ENCODE data around the gene RABGAP1L. TPM values are rescaled to one million over a fixed set of nuclear protein-coding genes. Genes with fewer than 3 reads are reported as not detected.

The RABGAP1L gene
- total RNA-seq, 4 donors from 2014 or later: 70.5 to 100 (median 92.6) TPM

DNA sequence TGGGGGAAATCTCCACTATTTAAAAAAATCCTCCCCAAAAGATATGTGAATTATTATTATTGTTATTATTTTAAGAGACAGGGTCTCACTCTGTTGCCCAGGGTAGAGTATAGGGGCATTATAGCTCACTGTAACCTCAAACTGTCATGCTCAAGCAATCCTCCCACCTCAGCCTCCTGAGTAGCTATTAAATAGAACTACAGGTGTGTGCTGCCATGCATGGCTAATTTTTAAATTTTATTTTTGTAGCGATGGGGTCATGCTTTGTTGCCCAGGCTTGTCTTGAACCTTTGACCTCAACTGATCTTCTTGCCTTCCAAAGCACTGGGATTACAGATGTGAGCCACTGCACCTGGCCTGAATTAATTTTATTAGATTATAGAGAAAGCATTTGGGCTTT lies 116.8 kb downstream of the RABGAP1L start:
- intact Hi-C loops (cut with DNase I): no loop called here
- H3K4me3 ChIP-seq (replicated peaks in 1 of 3): no peak overlapping the region
- H3K36me3 ChIP-seq: peaks cover 4% of the 10 kb centered on the region in 2 donors
- H3K9me3 ChIP-seq: no peaks in the 10 kb centered on the region
- no peak overlapping the region for H3K27ac ChIP-seq
- WGBS, 2 donors: 56% methylated on average over 1 of the region's 1 CpG
- H3K4me1 ChIP-seq: no peaks in the 10 kb centered on the region
- TF ChIP-seq, protein P1, sequence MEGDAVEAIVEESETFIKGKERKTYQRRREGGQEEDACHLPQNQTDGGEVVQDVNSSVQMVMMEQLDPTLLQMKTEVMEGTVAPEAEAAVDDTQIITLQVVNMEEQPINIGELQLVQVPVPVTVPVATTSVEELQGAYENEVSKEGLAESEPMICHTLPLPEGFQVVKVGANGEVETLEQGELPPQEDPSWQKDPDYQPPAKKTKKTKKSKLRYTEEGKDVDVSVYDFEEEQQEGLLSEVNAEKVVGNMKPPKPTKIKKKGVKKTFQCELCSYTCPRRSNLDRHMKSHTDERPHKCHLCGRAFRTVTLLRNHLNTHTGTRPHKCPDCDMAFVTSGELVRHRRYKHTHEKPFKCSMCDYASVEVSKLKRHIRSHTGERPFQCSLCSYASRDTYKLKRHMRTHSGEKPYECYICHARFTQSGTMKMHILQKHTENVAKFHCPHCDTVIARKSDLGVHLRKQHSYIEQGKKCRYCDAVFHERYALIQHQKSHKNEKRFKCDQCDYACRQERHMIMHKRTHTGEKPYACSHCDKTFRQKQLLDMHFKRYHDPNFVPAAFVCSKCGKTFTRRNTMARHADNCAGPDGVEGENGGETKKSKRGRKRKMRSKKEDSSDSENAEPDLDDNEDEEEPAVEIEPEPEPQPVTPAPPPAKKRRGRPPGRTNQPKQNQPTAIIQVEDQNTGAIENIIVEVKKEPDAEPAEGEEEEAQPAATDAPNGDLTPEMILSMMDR (IDR thresholded peaks at IDR 0.05): no peak
- TF ChIP-seq POLR2A (IDR thresholded peaks at IDR 0.05): no peak
- no peaks in the 10 kb centered on the region for H3K27me3 ChIP-seq
- DNase-seq: no peak

DNA sequence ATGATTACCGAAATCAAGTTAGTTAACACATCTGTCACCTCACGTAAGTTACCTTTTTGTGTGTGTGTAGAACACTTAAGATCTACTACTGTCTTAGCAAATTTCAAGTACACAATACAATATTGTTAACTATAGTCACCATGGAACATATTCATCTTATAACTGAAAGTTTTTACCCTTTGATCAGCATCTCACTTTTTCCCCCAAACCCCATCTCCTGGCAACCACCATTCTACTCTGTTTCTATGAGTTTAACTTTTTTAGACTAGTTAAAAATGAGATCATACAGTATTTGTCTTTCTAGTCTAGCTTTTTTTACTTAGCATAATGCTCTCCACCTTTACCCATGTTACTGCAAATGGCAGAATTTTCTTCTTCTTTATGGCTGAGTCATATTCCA lies 124.7 kb downstream of the RABGAP1L start:
- H3K4me1 ChIP-seq: no peaks in the 10 kb centered on the region
- TF ChIP-seq, protein P1 (IDR thresholded peaks at IDR 0.05): no peak
- TF ChIP-seq POLR2A (IDR thresholded peaks at IDR 0.05): no peak
- WGBS, 2 donors: 95 to 100% methylated on average over 2 of the region's 2 CpGs
- intact Hi-C loops (cut with DNase I): no loop called here
- DNase-seq: no peak
- no peaks in the 10 kb centered on the region for H3K27me3 ChIP-seq
- no peak overlapping the region for H3K4me3 ChIP-seq (replicated peaks in 1 of 3)
- no peaks in the 10 kb centered on the region for H3K9me3 ChIP-seq
- no peak overlapping the region for H3K27ac ChIP-seq
- H3K36me3 ChIP-seq: peaks cover 9 to 11% of the 10 kb centered on the region in 2 donors

DNA sequence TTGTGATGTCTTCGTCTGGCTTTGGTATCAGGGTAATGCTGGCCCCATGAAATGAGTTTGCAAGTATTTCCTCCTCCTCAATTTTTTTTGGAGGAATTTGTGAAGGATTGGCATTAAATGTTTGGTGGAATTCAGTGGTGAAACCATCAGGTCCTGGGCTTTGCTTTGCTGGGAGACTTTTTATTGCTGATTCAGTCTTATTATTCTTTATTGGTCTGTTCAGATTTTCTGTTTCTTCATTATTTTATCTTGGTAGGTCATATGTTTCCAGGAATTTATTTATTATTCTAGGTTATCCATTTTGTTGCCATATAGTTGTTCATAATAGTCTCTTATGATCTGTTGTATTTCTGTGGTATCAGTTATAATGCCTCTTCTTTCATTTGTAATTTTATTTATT lies 126.7 kb downstream of the RABGAP1L start:
- Histone ChIP-seq H3K9me3 (no peaks in the 10 kb centered on the region), H3K27ac (no peak overlapping the region), H3K4me1 (no peaks in the 10 kb centered on the region), H3K27me3 (no peaks in the 10 kb centered on the region), H3K4me3 (replicated peaks in 1 of 3) (no peak overlapping the region), H3K36me3 (peaks cover 7 to 9% of the 10 kb centered on the region in 2 donors)
- intact Hi-C loops (cut with DNase I): no loop called here
- no peak for TF ChIP-seq POLR2A (IDR thresholded peaks at IDR 0.05)
- TF ChIP-seq, protein P1 (IDR thresholded peaks at IDR 0.05): no peak
- 96 to 98% methylated on average over 1 of the region's 1 CpG for WGBS, 2 donors
- no peak for DNase-seq

DNA sequence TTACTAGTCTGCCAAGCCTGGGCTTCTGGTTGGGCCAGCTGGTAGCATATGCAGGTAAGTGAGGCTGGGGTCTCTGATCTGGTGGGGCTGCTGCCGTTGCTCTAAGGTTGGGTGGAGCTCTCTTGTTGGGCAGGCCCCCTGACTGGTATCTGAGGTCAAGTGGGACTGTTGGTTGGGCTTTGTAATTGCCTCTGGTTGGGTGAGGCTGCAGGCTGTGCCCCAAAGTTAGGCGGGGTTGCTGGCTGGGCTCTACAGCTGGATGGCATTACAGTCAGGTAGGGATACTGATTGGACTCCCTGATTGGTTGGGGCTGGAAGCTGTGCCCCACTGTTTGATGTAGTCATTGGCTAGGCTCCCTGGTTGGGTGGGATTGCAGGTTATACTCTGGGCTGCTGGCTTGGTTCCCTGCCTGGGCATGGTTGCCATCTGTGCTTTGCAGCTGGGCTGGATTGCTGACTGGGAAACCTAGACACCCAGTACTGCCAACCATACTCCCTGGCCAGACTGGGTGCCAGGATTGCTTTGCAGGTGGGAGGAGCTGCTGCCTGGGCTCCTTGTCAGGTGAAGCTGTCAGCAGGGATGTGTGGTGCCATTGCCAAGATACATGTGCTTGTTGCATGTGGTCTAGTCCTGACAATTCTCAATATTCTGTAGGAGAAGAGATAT lies 130.5 kb downstream of the RABGAP1L start:
- intact Hi-C loops (cut with DNase I): no loop called here
- 59 to 94% methylated on average over 2 of the region's 2 CpGs for WGBS, 2 donors
- Histone ChIP-seq H3K27me3 (no peaks in the 10 kb centered on the region), H3K4me3 (replicated peaks in 1 of 3) (no peak overlapping the region), H3K36me3 (peaks cover 3 to 5% of the 10 kb centered on the region in 2 donors), H3K4me1 (no peaks in the 10 kb centered on the region), H3K9me3 (no peaks in the 10 kb centered on the region), H3K27ac (no peak overlapping the region)
- DNase-seq: no peak
- TF ChIP-seq, protein P1 (IDR thresholded peaks at IDR 0.05): no peak
- TF ChIP-seq POLR2A (IDR thresholded peaks at IDR 0.05): no peak

DNA sequence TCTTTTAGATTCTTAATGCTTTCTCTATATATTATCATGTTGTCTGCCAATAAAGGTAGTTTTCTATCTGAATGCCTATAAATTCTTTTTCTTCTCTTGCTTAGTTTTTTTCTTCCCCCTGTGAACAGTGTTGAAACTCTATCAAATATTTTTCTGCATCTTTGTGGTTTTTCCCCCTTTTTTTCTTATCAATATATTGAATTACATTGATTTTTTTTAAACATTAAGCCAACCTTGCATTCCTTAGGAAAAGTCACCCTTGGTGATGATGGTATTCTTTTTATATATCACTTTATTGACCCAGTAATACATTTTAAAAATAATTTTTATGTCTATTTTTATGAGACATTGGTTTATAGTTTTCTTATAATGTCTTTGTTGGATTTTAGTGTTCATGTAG lies 131.7 kb downstream of the RABGAP1L start:
- intact Hi-C loops (cut with DNase I): no loop called here
- H3K4me3 ChIP-seq (replicated peaks in 1 of 3): no peak overlapping the region
- no peaks in the 10 kb centered on the region for H3K27me3 ChIP-seq
- peaks cover 3 to 5% of the 10 kb centered on the region in 2 donors for H3K36me3 ChIP-seq
- no peak overlapping the region for H3K27ac ChIP-seq
- no peak for DNase-seq
- TF ChIP-seq, protein P1 (IDR thresholded peaks at IDR 0.05): no peak
- TF ChIP-seq POLR2A (IDR thresholded peaks at IDR 0.05): no peak
- no peaks in the 10 kb centered on the region for H3K9me3 ChIP-seq
- H3K4me1 ChIP-seq: no peaks in the 10 kb centered on the region

Measured in thyroid gland (tissue), 4 donors.